ENCODE data around the gene FGF8.

DNA sequence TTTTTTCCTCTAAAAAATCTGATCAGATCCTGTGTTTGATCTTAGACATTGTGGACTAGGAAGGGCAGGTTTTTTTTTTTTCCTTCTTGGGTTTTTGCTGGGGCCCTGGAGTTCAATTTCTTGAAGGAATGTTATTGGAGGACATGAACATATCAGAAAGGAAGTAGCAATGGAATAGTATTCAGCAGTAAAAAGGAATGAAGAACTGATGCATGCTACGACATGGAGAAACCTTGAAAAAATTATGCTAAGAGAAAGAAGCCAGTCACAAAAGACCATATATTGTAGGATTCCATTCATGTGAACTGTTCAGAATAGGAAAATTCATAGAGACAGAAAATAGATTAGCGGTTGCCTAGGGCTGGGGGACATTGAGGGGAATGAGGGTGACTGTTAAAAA lies 34.0 kb downstream of the FGF8 start:
- TF ChIP-seq, protein P1, sequence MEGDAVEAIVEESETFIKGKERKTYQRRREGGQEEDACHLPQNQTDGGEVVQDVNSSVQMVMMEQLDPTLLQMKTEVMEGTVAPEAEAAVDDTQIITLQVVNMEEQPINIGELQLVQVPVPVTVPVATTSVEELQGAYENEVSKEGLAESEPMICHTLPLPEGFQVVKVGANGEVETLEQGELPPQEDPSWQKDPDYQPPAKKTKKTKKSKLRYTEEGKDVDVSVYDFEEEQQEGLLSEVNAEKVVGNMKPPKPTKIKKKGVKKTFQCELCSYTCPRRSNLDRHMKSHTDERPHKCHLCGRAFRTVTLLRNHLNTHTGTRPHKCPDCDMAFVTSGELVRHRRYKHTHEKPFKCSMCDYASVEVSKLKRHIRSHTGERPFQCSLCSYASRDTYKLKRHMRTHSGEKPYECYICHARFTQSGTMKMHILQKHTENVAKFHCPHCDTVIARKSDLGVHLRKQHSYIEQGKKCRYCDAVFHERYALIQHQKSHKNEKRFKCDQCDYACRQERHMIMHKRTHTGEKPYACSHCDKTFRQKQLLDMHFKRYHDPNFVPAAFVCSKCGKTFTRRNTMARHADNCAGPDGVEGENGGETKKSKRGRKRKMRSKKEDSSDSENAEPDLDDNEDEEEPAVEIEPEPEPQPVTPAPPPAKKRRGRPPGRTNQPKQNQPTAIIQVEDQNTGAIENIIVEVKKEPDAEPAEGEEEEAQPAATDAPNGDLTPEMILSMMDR (conservative IDR thresholded peaks at IDR 0.05; ENCODE audit: low read depth, low read length) = no peak
- TF ChIP-seq EZH2 (IDR thresholded peaks at IDR 0.05; ENCODE audit: borderline replicate concordance, low read depth, low read length, poor library complexity, severe bottlenecking) = no peak
